Esophagus squamous epithelium (tissue), 4 donors: Measurements from ENCODE around the gene IZUMO1.

Source experiments
- POLR2A ChIP-seq, 4 donors: fragments of 450-650 bp; IDR thresholded peaks; one replicate each; pipeline ENCODE4 v1.6.1; 2017; ENCODE audit warnings: antibody characterized with exemption in 4 of 4, mild to moderate bottlenecking in 4 of 4, moderate library complexity in 3 of 4
- TF ChIP-seq, protein P1 (sequence below), 6 experiments: fragments of 450-650 bp in 4 of 6; fragments of 200-600 bp in 2 of 6; sonication (generic) in 2 of 6; IDR thresholded peaks; one replicate each; pipeline ENCODE4 v1.5.1; 2016 to 2019; ENCODE audit warnings: antibody characterized with exemption in 6 of 6, mild to moderate bottlenecking in 4 of 6, moderate library complexity in 4 of 6

DNA sequence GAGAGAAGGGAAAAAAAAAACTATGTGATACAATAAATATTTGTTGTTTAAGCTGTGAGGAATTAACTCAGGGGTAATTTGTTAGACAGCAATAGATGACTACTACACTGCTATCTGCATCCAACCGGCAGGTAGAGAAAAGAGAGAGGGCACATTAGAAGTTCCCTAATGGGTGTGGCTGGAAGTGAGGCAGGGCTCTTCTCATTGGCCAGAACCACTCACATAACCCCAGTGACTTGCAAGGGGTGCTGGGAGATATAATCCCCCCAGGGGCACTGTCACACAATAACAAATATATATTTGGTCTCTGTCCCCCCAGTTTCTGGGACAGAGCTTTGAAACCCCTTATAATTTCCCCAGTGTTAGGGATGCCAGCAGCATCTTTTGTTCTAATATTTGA is 32.9 kb upstream of the IZUMO1 start:
- TF ChIP-seq, protein P1, sequence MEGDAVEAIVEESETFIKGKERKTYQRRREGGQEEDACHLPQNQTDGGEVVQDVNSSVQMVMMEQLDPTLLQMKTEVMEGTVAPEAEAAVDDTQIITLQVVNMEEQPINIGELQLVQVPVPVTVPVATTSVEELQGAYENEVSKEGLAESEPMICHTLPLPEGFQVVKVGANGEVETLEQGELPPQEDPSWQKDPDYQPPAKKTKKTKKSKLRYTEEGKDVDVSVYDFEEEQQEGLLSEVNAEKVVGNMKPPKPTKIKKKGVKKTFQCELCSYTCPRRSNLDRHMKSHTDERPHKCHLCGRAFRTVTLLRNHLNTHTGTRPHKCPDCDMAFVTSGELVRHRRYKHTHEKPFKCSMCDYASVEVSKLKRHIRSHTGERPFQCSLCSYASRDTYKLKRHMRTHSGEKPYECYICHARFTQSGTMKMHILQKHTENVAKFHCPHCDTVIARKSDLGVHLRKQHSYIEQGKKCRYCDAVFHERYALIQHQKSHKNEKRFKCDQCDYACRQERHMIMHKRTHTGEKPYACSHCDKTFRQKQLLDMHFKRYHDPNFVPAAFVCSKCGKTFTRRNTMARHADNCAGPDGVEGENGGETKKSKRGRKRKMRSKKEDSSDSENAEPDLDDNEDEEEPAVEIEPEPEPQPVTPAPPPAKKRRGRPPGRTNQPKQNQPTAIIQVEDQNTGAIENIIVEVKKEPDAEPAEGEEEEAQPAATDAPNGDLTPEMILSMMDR (IDR thresholded peaks at IDR 0.05), result no peak
- no peak for TF ChIP-seq POLR2A (IDR thresholded peaks at IDR 0.05)
